DOHH2 (cell line): Measurements from ENCODE around the gene PSMD14.
A peak's percentile ranks its signal among the peaks of the same experiment; 100 is the strongest.

Experiments used
- H3F3A ChIP-seq: fragments of 200-600 bp; sonication (generic), shearing (Covaris generic); 2 replicates; pipeline ENCODE4 v1.6.0; 2016; ENCODE audit warnings: antibody characterized with exemption, mild to moderate bottlenecking; ENCODE audit not compliant: control insufficient read depth, insufficient read depth
- H3K27ac ChIP-seq: fragments of 200-600 bp; sonication (generic); 2 replicates; pipeline ENCODE4 v1.5.1; 2014; ENCODE audit warnings: low read depth, mild to moderate bottlenecking, low read length, moderate library complexity
- H3K27me3 ChIP-seq: fragments of 200-600 bp; sonication (generic); 2 replicates; pipeline ENCODE4 v1.6.1; 2014; ENCODE audit warnings: mild to moderate bottlenecking, low read length, mixed read lengths; ENCODE audit not compliant: control insufficient read depth
- H3K36me3 ChIP-seq: fragments of 200-600 bp; sonication (generic); 2 replicates; pipeline ENCODE4 v1.6.1; 2014; ENCODE audit warnings: mild to moderate bottlenecking, low read length, moderate library complexity, mixed read lengths; ENCODE audit not compliant: control insufficient read depth
- H3K4me1 ChIP-seq: fragments of 200-600 bp; sonication (generic); 2 replicates; pipeline ENCODE4 v1.6.1; 2014; ENCODE audit warnings: mild to moderate bottlenecking, low read length, mixed read lengths; ENCODE audit not compliant: control insufficient read depth
- H3K4me2 ChIP-seq: fragments of 200-600 bp; sonication (generic); 2 replicates; pipeline ENCODE4 v1.6.0; 2014; ENCODE audit warnings: mild to moderate bottlenecking, low read length, moderate library complexity
- H3K4me3 ChIP-seq: fragments of 200-600 bp; sonication (generic); 2 replicates; pipeline ENCODE4 v1.5.1; 2014; ENCODE audit warnings: mild to moderate bottlenecking, low read length, mixed read lengths
- H3K79me2 ChIP-seq: fragments of 200-600 bp; sonication (generic); 2 replicates; pipeline ENCODE4 v1.6.1; 2014; ENCODE audit warnings: mild to moderate bottlenecking, low read length, mixed read lengths; ENCODE audit not compliant: control insufficient read depth
- H3K9me2 ChIP-seq: fragments of 200-600 bp; sonication (generic); replicated peaks from 2 replicates; pipeline ENCODE4 v1.6.1; 2014; ENCODE audit warnings: mild to moderate bottlenecking, low read length, mixed read lengths; ENCODE audit not compliant: control insufficient read depth
- H3K9me3 ChIP-seq: fragments of 200-600 bp; sonication (generic); 2 replicates; pipeline ENCODE4 v1.6.1; 2014; ENCODE audit warnings: antibody characterized with exemption, low read length, mixed read lengths; ENCODE audit not compliant: control insufficient read depth, insufficient read depth
- H4K20me1 ChIP-seq: fragments of 200-600 bp; sonication (generic); 2 replicates; pipeline ENCODE4 v1.6.0; 2014; ENCODE audit warnings: low read depth, mild to moderate bottlenecking, antibody characterized with exemption, low read length, moderate library complexity; ENCODE audit not compliant: control insufficient read depth, insufficient read depth
- EZH2phosphoT487 ChIP-seq: fragments of 200-600 bp; sonication (generic); IDR thresholded peaks from 2 replicates; pipeline ENCODE4 v1.6.1; 2017; ENCODE audit warnings: borderline replicate concordance, mild to moderate bottlenecking, antibody characterized with exemption, low read length, moderate library complexity, mixed read lengths
- TF ChIP-seq, protein P1 (sequence below): fragments of 200-600 bp; sonication (generic); IDR thresholded peaks from one replicate; pipeline ENCODE4 v1.5.1; 2014; ENCODE audit warnings: antibody characterized with exemption, mild to moderate bottlenecking, low read depth, low read length; ENCODE audit not compliant: poor library complexity, severe bottlenecking

Gene PSMD14

DNA sequence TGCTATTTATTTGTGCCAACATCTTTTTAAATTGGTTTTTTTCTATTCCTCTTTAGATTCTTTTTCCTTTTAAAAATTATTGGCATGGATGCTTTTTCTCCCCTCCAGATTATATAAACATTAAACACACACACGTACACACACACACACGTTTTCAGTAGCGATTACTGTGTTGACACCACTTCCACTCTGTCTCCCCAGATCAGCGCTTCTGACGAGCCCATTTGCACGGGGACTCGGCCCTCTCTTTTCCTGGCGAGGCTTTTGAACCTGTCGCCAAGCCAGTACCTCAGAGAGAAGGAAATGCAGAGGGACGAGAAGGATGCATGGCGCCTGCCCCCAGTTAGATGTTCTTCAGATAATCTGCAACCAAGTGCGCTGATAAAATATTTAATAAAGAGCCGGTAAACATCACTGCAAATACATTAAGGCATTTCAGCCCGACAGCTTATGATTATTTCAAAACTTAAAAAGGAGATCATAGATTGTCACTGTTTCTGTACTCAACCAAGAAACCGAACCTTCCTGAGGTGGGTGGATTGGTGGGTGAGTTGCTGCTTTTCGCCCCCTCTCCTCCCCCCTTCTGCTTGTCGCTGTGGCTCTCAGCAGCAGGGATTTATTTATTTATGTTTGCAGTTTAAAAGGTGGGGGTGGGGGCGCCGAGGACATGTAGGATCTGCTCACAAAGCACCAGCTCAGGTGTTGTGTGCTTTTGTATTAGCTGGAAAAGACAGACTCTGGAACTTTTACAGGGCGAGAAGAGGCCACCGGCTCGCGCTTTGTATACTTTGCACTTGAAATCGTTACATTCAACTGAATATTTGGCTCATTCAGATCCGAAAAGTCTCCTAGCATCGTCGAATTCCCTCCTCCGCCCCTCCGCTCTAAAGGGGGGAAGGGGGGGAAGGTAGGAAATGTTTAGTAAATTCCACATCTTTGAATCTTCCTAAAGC, 107.1 kb downstream of the PSMD14 start:
- no peaks in the 10 kb centered on the region for H4K20me1 ChIP-seq

DNA sequence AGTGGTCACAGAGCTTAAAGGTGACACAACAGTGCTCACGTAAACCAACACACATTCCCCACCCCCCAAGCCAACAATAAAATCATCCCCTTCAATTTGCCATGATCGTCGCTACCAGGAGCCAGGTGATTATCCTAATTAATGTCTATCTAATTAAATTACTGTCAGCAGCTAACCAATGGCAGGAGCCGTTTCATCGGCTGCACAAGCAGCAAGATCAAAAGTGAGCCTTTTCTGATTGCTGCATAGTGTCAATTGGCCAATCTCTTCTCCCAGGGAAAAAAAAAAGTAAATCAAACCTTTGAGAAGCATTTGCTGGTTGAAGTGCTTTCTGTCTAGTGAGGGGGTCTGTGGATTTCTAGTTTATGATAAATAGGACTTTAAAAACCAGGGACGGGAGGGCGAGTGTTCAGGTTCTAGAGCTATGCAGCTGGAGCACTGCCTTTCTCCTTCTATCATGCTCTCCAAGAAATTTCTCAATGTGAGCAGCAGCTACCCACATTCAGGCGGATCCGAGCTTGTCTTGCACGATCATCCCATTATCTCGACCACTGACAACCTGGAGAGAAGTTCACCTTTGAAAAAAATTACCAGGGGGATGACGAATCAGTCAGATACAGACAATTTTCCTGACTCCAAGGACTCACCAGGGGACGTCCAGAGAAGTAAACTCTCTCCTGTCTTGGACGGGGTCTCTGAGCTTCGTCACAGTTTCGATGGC, 107.9 kb downstream of the PSMD14 start, which contains the start of gene TBR1:
Gene TBR1 (plus strand): TSS at position 311 of the 721 bp plus-strand sequence. CDS start 114 bp downstream, at position 425.
- Histone ChIP-seq H3K36me3 (no peaks in the 10 kb centered on the region), H3K79me2 (no peaks in the 10 kb centered on the region), H3K4me2 (peak within 1 kb of the TSS; percentile 59), H3K9me3 (no peaks in the 10 kb centered on the region), H3K9me2 (no peaks in the 10 kb centered on the region), H3K4me1 (peaks cover 37% of the 10 kb centered on the region), H3K27me3 (peaks cover 58% of the 10 kb centered on the region), H4K20me1 (no peaks in the 10 kb centered on the region), H3K4me3 (peak within 1 kb of the TSS; percentile 56), H3F3A (no peaks in the 10 kb centered on the region), H3K27ac (no peak within 1 kb of the TSS)
- TF ChIP-seq EZH2phosphoT487: no peak
- TF ChIP-seq, protein P1, sequence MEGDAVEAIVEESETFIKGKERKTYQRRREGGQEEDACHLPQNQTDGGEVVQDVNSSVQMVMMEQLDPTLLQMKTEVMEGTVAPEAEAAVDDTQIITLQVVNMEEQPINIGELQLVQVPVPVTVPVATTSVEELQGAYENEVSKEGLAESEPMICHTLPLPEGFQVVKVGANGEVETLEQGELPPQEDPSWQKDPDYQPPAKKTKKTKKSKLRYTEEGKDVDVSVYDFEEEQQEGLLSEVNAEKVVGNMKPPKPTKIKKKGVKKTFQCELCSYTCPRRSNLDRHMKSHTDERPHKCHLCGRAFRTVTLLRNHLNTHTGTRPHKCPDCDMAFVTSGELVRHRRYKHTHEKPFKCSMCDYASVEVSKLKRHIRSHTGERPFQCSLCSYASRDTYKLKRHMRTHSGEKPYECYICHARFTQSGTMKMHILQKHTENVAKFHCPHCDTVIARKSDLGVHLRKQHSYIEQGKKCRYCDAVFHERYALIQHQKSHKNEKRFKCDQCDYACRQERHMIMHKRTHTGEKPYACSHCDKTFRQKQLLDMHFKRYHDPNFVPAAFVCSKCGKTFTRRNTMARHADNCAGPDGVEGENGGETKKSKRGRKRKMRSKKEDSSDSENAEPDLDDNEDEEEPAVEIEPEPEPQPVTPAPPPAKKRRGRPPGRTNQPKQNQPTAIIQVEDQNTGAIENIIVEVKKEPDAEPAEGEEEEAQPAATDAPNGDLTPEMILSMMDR: no peak

More for the DNA sequence above, 107.1 kb downstream of the PSMD14 start:
- H3K4me2 ChIP-seq: peak overlapping the region; percentile 59
- no peaks in the 10 kb centered on the region for H3K36me3 ChIP-seq
- H3F3A ChIP-seq: no peaks in the 10 kb centered on the region
- H3K4me1 ChIP-seq: peaks cover 37% of the 10 kb centered on the region
- 0 out of 2 replicates have a peak, but pooled peaks have one; percentile 13 for TF ChIP-seq EZH2phosphoT487
- TF ChIP-seq, protein P1: no peak
- no peaks in the 10 kb centered on the region for H3K9me3 ChIP-seq
- peak overlapping the region; percentile 56 for H3K4me3 ChIP-seq
- no peak overlapping the region for H3K27ac ChIP-seq
- peaks cover 56% of the 10 kb centered on the region for H3K27me3 ChIP-seq
- H3K9me2 ChIP-seq: no peaks in the 10 kb centered on the region
- no peaks in the 10 kb centered on the region for H3K79me2 ChIP-seq

DNA sequence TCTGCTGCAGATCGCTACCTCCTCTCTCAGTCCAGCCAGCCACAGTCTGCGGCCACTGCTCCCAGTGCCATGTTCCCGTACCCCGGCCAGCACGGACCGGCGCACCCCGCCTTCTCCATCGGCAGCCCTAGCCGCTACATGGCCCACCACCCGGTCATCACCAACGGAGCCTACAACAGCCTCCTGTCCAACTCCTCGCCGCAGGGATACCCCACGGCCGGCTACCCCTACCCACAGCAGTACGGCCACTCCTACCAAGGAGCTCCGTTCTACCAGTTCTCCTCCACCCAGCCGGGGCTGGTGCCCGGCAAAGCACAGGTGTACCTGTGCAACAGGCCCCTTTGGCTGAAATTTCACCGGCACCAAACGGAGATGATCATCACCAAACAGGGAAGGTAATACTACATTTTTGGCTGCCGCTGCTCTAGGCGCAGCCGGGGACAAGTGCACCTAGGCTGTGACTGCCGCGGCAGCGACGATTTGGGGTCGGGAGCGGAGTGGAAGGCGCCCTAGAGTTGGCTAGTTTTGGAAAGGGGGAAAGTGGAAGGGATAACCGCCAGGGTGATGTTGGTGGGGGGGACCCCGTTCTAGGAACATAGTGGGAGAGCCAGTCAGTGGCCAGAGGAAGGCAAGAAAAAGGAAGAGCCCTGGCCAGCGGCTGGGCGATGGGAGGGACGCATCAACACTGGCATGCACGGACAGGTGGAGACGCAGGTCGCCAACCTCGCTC, 108.6 kb downstream of the PSMD14 start:
- Histone ChIP-seq H3K4me2 (peak overlapping the region; percentile 53), H3K27me3 (peaks cover 58% of the 10 kb centered on the region), H3K4me3 (peak overlapping the region; percentile 48; the same call in 1 of the 2 replicates), H3K9me3 (no peaks in the 10 kb centered on the region), H3K9me2 (no peaks in the 10 kb centered on the region), H4K20me1 (no peaks in the 10 kb centered on the region), H3F3A (no peaks in the 10 kb centered on the region), H3K79me2 (no peaks in the 10 kb centered on the region), H3K4me1 (peaks cover 37% of the 10 kb centered on the region), H3K36me3 (no peaks in the 10 kb centered on the region), H3K27ac (no peak overlapping the region)
- no peak; the same call in 1 of the 2 replicates for TF ChIP-seq EZH2phosphoT487
- TF ChIP-seq, protein P1: no peak
